ENCODE measurements around the gene TSPYL1. TPM values are rescaled to one million over a fixed set of nuclear protein-coding genes. Genes with fewer than 3 reads are reported as not detected.

The TSPYL1 gene
- total and polyA plus RNA-seq, 10 of the 15 experiments (the other 5 are each of a cell fraction or from before 2014, with no cell fraction given): 22.9 to 44.1 (median 27.0) TPM

- H3K4me2 ChIP-seq (ENCODE audit: control insufficient read depth, insufficient read depth): no peak overlapping the region
Observed at GRCh38 chr6:116298973-116299372, 19.2 kb upstream of the TSPYL1 start.

GRCh38 chr6:116298273-116298672 is 18.5 kb upstream of the TSPYL1 start:
- H3K79me2 ChIP-seq (ENCODE audit: control insufficient read depth, insufficient read depth, low read length): no peaks in the 10 kb centered on the region
- no peaks in the 10 kb centered on the region for H3K27me3 ChIP-seq (replicated peaks in 1 of 2; ENCODE audit: control insufficient read depth in 2 of 2, insufficient read depth in 2 of 2, low read length in 1 of 2)
- FAIRE-seq: no peak
- ChIA-PET SMC1A (ENCODE audit: uncharacterized antibody, unreplicated experiment) (interaction anchor here (1.5 kb wide), 1 partner anchor 11 kb away, joined by 5 read pairs; no protein-coding TSS in a partner anchor), RAD21 (ENCODE audit: unreplicated experiment) (interaction anchor here (0.6 kb wide), 1 partner anchor 18 kb away, joined by 3 read pairs; no protein-coding TSS in a partner anchor), CTCF (interaction anchor here (1.3 to 1.7 kb wide), 4 partner anchors 10 to 262 kb away, joined by 4 to 10 read pairs (median 5); no protein-coding TSS in a partner anchor), POLR2A (no interaction called here)
- no peak overlapping the region for H2AFZ ChIP-seq (ENCODE audit: control insufficient read depth, low read depth, low read length)
- intact Hi-C loops (cut with micrococcal nuclease; ENCODE audit: unreplicated experiment): no loop called here
- no peaks in the 10 kb centered on the region for H4K20me1 ChIP-seq (ENCODE audit: control insufficient read depth, insufficient read depth)
- no peaks in the 10 kb centered on the region for H3K36me3 ChIP-seq (ENCODE audit: control insufficient read depth in 2 of 2, insufficient read depth in 2 of 2, low read length in 1 of 2)
- H3K4me3 ChIP-seq: no peak overlapping the region
- no peak for DNase-seq (ENCODE audit: low read depth, low spot score)
- H3K4me2 ChIP-seq (ENCODE audit: control insufficient read depth, insufficient read depth): no peak overlapping the region
- ATAC-seq: no peak
- in situ Hi-C loops (cut with MboI): no loop called here
- peaks cover 6% of the 10 kb centered on the region; the same call in 1 of the 2 replicates for H3K4me1 ChIP-seq (ENCODE audit: control insufficient read depth, insufficient read depth, low read length)
- H3K9me3 ChIP-seq (replicated peaks; ENCODE audit: control insufficient read depth, insufficient read depth, low read length): peaks cover 4% of the 10 kb centered on the region; the same call in 2 of the 3 replicates
- BruUV-seq (replicated peaks): no TSS peak
- 98% methylated on average over 3 of the region's 3 CpGs for WGBS (ENCODE audit: insufficient coverage, insufficient replicate concordance, low lambda C conversion rate, missing lambda C conversion rate)
- no peak overlapping the region for H3K27ac ChIP-seq (ENCODE audit: control insufficient read depth, insufficient read depth)
- no peak overlapping the region for H3K9ac ChIP-seq (ENCODE audit: control insufficient read depth, insufficient read depth, low read length)
- TF ChIP-seq ZNF622 (IDR thresholded peaks at IDR 0.05) (no peak), NR2F1 (conservative IDR thresholded peaks at IDR 0.05) (no peak), CBX5 (IDR thresholded peaks at IDR 0.05; ENCODE audit: low read depth) (no peak), CEBPB (IDR thresholded peaks at IDR 0.05; ENCODE audit: borderline replicate concordance in 1 of 2, low read depth in 2 of 2, low read length in 2 of 2) (no peak), KLF5 (IDR thresholded peaks at IDR 0.05; ENCODE audit: partially characterized antibody) (no peak), KDM1A (IDR thresholded peaks at IDR 0.05; ENCODE audit: borderline replicate concordance) (no peak), MEF2A (IDR thresholded peaks at IDR 0.05; ENCODE audit: insufficient read depth, low read depth, low read length) (no peak), FOXK2 (IDR thresholded peaks at IDR 0.05) (no peak), PAX8 (IDR thresholded peaks at IDR 0.05) (no peak), CREB1 (IDR thresholded peaks at IDR 0.05; ENCODE audit: low read depth) (no peak), NKRF (conservative IDR thresholded peaks at IDR 0.05) (no peak), MAX (IDR thresholded peaks at IDR 0.05; ENCODE audit: low read depth, low read length) (no peak), RELA (IDR thresholded peaks at IDR 0.05; ENCODE audit: borderline replicate concordance, partially characterized antibody) (no peak), ZZZ3 (IDR thresholded peaks at IDR 0.05; ENCODE audit: control insufficient read depth, insufficient read length, low read depth) (no peak), MTA2 (IDR thresholded peaks at IDR 0.05; ENCODE audit: low read depth) (no peak), ZNF384 (IDR thresholded peaks at IDR 0.05; ENCODE audit: borderline replicate concordance, low read depth, low read length) (no peak)

More at GRCh38 chr6:116298973-116299372, 19.2 kb upstream of the TSPYL1 start:
- TF ChIP-seq CBX5 (IDR thresholded peaks at IDR 0.05; ENCODE audit: low read depth) (no peak), SPI1 (IDR thresholded peaks at IDR 0.05; ENCODE audit: borderline replicate concordance, insufficient read depth, low read depth, low read length) (peak; percentile 87), JUNB (IDR thresholded peaks at IDR 0.05) (no peak)
- Histone ChIP-seq H3K9me3 (replicated peaks; ENCODE audit: control insufficient read depth, insufficient read depth, low read length) (peaks cover 4% of the 10 kb centered on the region; the same call in 2 of the 3 replicates), H4K20me1 (ENCODE audit: control insufficient read depth, insufficient read depth) (no peaks in the 10 kb centered on the region), H3K79me2 (ENCODE audit: control insufficient read depth, insufficient read depth, low read length) (no peaks in the 10 kb centered on the region), H2AFZ (ENCODE audit: control insufficient read depth, low read depth, low read length) (no peak overlapping the region), H3K4me1 (ENCODE audit: control insufficient read depth, insufficient read depth, low read length) (peaks cover 6% of the 10 kb centered on the region; the same call in 1 of the 2 replicates), H3K27me3 (replicated peaks in 1 of 2; ENCODE audit: control insufficient read depth in 2 of 2, insufficient read depth in 2 of 2, low read length in 1 of 2) (no peaks in the 10 kb centered on the region), H3K27ac (ENCODE audit: control insufficient read depth, insufficient read depth) (no peak overlapping the region), H3K4me3 (no peak overlapping the region), H3K36me3 (ENCODE audit: control insufficient read depth in 2 of 2, insufficient read depth in 2 of 2, low read length in 1 of 2) (no peaks in the 10 kb centered on the region), H3K9ac (ENCODE audit: control insufficient read depth, insufficient read depth, low read length) (no peak overlapping the region)
- ATAC-seq: peak; percentile 62; the same call in 2 of the 3 replicates
- intact Hi-C loops (cut with micrococcal nuclease; ENCODE audit: unreplicated experiment) (no loop called here), in situ Hi-C loops (cut with MboI) (no loop called here)
- DNase-seq (ENCODE audit: low read depth, low spot score): no peak
- no TSS peak for BruUV-seq (replicated peaks)
- ChIA-PET RAD21 (ENCODE audit: unreplicated experiment) (interaction anchor here (0.7 kb wide), 1 partner anchor 95 kb away, joined by 3 read pairs; no protein-coding TSS in a partner anchor), POLR2A (no interaction called here), SMC1A (ENCODE audit: uncharacterized antibody, unreplicated experiment) (interaction anchor here (1.5 kb wide), 1 partner anchor 12 kb away, joined by 5 read pairs; no protein-coding TSS in a partner anchor), CTCF (interaction anchor here (1.3 to 1.7 kb wide), 3 partner anchors 30 to 262 kb away, joined by 4 to 5 read pairs (median 5); no protein-coding TSS in a partner anchor)
- no peak for FAIRE-seq
